Neural cell (in vitro differentiated cells): ENCODE data around the gene THRB. TPM values are rescaled to one million over a fixed set of nuclear protein-coding genes. Genes with fewer than 3 reads are reported as not detected.

Experiments
- H2AFZ ChIP-seq: fragments of 200-600, 300-800 bp; sonication (generic), shearing (Covaris generic); 2 replicates; pipeline ENCODE4 v1.6.0; 2014; ENCODE audit warnings: low read depth, mild to moderate bottlenecking, antibody characterized with exemption, low read length, moderate library complexity
- H3F3A ChIP-seq: fragments of 200-600 bp; shearing (Covaris generic); 2 replicates; pipeline ENCODE4 v1.6.1; 2016; ENCODE audit warnings: mild to moderate bottlenecking, moderate library complexity, mixed read lengths, antibody characterized with exemption, low read length; ENCODE audit not compliant: insufficient read depth, poor library complexity, severe bottlenecking
- H3K27ac ChIP-seq: fragments of 200-600, 300-800 bp; sonication (generic), shearing (Covaris generic); 2 replicates; pipeline ENCODE4 v1.5.1; 2014; ENCODE audit warnings: mild to moderate bottlenecking, low read length, moderate library complexity
- H3K27me3 ChIP-seq: fragments of 300-800, 200-600 bp; sonication (generic), shearing (Covaris generic); 2 replicates; pipeline ENCODE4 v1.6.0; 2014; ENCODE audit warnings: mild to moderate bottlenecking, low read depth, low read length, moderate library complexity; ENCODE audit not compliant: insufficient read depth
- H3K36me3 ChIP-seq: fragments of 300-800, 200-600 bp; sonication (generic), shearing (Covaris generic); 2 replicates; pipeline ENCODE4 v1.5.1; 2014; ENCODE audit warnings: mild to moderate bottlenecking, antibody characterized with exemption, low read length, moderate library complexity; ENCODE audit not compliant: insufficient read depth
- H3K4me2 ChIP-seq: fragments of 300-800, 200-600 bp; sonication (generic), shearing (Covaris generic); 2 replicates; pipeline ENCODE4 v1.6.0; 2014; ENCODE audit warnings: mild to moderate bottlenecking, low read length
- H3K4me3 ChIP-seq: fragments of 300-800, 200-600 bp; sonication (generic), shearing (Covaris generic); 2 replicates; pipeline ENCODE4 v1.5.1; 2014; ENCODE audit warnings: mild to moderate bottlenecking, low read length, moderate library complexity
- H3K79me2 ChIP-seq: fragments of 200-600 bp; shearing (Covaris generic); replicated peaks from 2 replicates; pipeline ENCODE4 v1.6.0; 2014; ENCODE audit warnings: mild to moderate bottlenecking, low read length, moderate library complexity; ENCODE audit not compliant: insufficient read depth
- H3K9ac ChIP-seq: fragments of 300-800, 200-600 bp; sonication (generic), shearing (Covaris generic); 2 replicates; pipeline ENCODE4 v1.6.1; 2016; ENCODE audit warnings: mild to moderate bottlenecking, low read length, mixed read lengths
- H3K9me2 ChIP-seq: fragments of 200-600 bp; shearing (Covaris generic); 2 replicates; pipeline ENCODE4 v1.6.1; 2016; ENCODE audit warnings: mild to moderate bottlenecking, low read length, mixed read lengths; ENCODE audit not compliant: insufficient read depth
- H3K9me3 ChIP-seq: fragments of 200-600, 300-800 bp; sonication (generic), shearing (Covaris generic); 2 replicates; pipeline ENCODE4 v1.6.1; 2016; ENCODE audit warnings: mild to moderate bottlenecking, mixed run types, low read length, moderate library complexity, mixed read lengths
- H4K20me1 ChIP-seq: fragments of 200-600 bp; shearing (Covaris generic); 2 replicates; pipeline ENCODE4 v1.6.1; 2016; ENCODE audit warnings: mild to moderate bottlenecking, mixed run types; ENCODE audit not compliant: insufficient read depth
- CTCF ChIP-seq: fragments of 450-650 bp; IDR thresholded peaks from 2 replicates; pipeline ENCODE4 v1.5.1; 2014; ENCODE audit warnings: antibody characterized with exemption, mild to moderate bottlenecking, moderate library complexity; ENCODE audit not compliant: poor library complexity, severe bottlenecking
- EP300 ChIP-seq: fragments of 450-650 bp; conservative IDR thresholded peaks from 2 replicates; pipeline ENCODE4 v1.6.1; 2014; ENCODE audit warnings: antibody characterized with exemption, mild to moderate bottlenecking, moderate library complexity; ENCODE audit not compliant: poor library complexity, severe bottlenecking
- EZH2 ChIP-seq: fragments of 200-600, 300-800 bp; shearing (Covaris generic), sonication (generic); IDR thresholded peaks from 2 replicates; pipeline ENCODE4 v1.6.1; 2014; ENCODE audit warnings: antibody characterized with exemption, low read length, borderline replicate concordance, mild to moderate bottlenecking; ENCODE audit not compliant: insufficient read depth, poor library complexity, severe bottlenecking
- MXI1 ChIP-seq: fragments of 450-650 bp; conservative IDR thresholded peaks from 2 replicates; pipeline ENCODE4 v1.6.1; 2014; ENCODE audit warnings: antibody characterized with exemption, mild to moderate bottlenecking; ENCODE audit not compliant: poor library complexity, severe bottlenecking
- POLR2AphosphoS5 ChIP-seq: IDR thresholded peaks from 2 replicates; pipeline ENCODE4 v1.6.1; 2012
- RAD21 ChIP-seq: fragments of 450-650 bp; conservative IDR thresholded peaks from 2 replicates; pipeline ENCODE4 v1.6.1; 2014; ENCODE audit warnings: antibody characterized with exemption, mild to moderate bottlenecking, moderate library complexity
- REST ChIP-seq: IDR thresholded peaks from 2 replicates; pipeline ENCODE4 v1.6.1; 2012; ENCODE audit warnings: borderline replicate concordance
- SMC3 ChIP-seq: fragments of 450-650 bp; conservative IDR thresholded peaks from 2 replicates; pipeline ENCODE4 v1.6.1; 2014; ENCODE audit warnings: antibody characterized with exemption, mild to moderate bottlenecking, moderate library complexity; ENCODE audit not compliant: poor library complexity
- TAF1 ChIP-seq: IDR thresholded peaks from 2 replicates; pipeline ENCODE4 v1.6.1; 2012; ENCODE audit warnings: low read depth
- polyA plus RNA-seq: library from polyadenylated mRNA; depleted of rRNA; stranded (reverse); fragments of >200 nt; gene quantifications from 2 replicates; pipeline ENCODE4 v1.2.3, GENCODE V29; 2014

The THRB gene
- polyA plus RNA-seq, 1 donor from 2014 or later = 1.7 TPM

GRCh38 chr3:24434651-24435050, 60.0 kb downstream of the THRB start:
- H3K79me2 ChIP-seq = no peaks in the 10 kb centered on the region
- no peak overlapping the region for H2AFZ ChIP-seq
- H3K4me2 ChIP-seq = no peak overlapping the region
- peaks cover 9% of the 10 kb centered on the region for H3K9me3 ChIP-seq
- no peaks in the 10 kb centered on the region for H3K36me3 ChIP-seq
- H3K4me3 ChIP-seq = no peak overlapping the region
- no peaks in the 10 kb centered on the region for H3F3A ChIP-seq
- H4K20me1 ChIP-seq = no peaks in the 10 kb centered on the region
- H3K9me2 ChIP-seq = no peaks in the 10 kb centered on the region
- no peak for TF ChIP-seq POLR2AphosphoS5
- no peak for TF ChIP-seq TAF1
- no peak for TF ChIP-seq EP300
- no peak for TF ChIP-seq RAD21
- TF ChIP-seq MXI1 = no peak
- no peak for TF ChIP-seq CTCF
- TF ChIP-seq REST = no peak
- no peak for TF ChIP-seq EZH2
- TF ChIP-seq SMC3 = no peak
- H3K27me3 ChIP-seq = no peaks in the 10 kb centered on the region
- H3K9ac ChIP-seq = no peak overlapping the region
- no peak overlapping the region for H3K27ac ChIP-seq

GRCh38 chr3:24433838-24434591, 60.6 kb downstream of the THRB start:
- Histone ChIP-seq H3K9me3 (peaks cover 9% of the 10 kb centered on the region), H3K9ac (no peak overlapping the region), H3K27ac (no peak overlapping the region), H3K4me2 (no peak overlapping the region), H2AFZ (no peak overlapping the region), H4K20me1 (no peaks in the 10 kb centered on the region), H3K79me2 (no peaks in the 10 kb centered on the region), H3K36me3 (no peaks in the 10 kb centered on the region), H3K9me2 (no peaks in the 10 kb centered on the region), H3K4me3 (no peak overlapping the region), H3F3A (no peaks in the 10 kb centered on the region), H3K27me3 (no peaks in the 10 kb centered on the region)
- TF ChIP-seq RAD21 (no peak), REST (no peak), TAF1 (no peak), EP300 (no peak), MXI1 (no peak), EZH2 (no peak), CTCF (no peak), SMC3 (no peak), POLR2AphosphoS5 (no peak)
